Measurements from ENCODE around the gene USF3.

USF3 gene

DNA sequence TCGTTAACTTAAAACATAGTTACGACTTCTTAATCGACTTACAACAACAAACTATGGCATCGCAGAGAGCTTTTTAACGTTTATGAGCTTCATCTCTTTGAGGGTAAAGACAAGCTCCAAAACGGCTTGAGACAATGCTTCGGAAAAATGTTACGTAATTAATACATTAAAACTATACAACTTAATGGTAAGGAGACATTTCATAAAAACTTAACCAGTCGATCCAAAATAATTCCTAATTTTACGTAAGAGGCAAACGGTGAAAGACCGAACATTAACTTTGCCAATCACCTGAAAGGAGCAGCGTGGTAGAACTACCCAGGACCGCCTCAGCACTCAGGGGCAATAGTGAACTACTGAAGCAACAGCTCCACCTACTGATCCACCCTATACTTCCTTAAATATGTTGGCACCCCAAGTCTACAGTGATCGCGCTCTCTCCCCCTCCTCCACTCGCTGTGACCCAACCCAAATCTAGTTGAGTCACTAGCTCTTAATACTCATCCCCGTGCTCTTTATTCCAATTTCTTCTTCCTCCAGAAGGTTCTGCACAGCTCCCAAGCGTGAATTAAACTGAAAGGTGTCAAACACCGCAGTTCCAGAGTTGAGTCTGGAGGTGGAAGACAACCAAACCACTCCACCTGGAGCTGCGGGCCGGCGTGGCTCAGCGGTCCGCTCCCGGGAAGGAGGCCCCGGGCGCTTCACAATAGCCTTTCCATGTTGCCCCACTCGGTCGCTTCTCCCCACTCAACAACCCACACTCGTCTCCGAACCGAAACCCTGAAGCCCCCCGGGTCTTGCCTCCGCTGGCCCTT, 48.7 kb upstream of the USF3 start:
- Histone ChIP-seq H3K9me3 (ENCODE audit: insufficient read depth, low read length) (no peaks in the 10 kb centered on the region), H3K9ac (ENCODE audit: low read length) (peak overlapping the region; percentile 99), H2AFZ (ENCODE audit: low read depth, low read length, severe bottlenecking) (peak overlapping the region; percentile 74), H3K9me2 (replicated peaks; ENCODE audit: insufficient read depth, low read length) (no peaks in the 10 kb centered on the region), H3K4me3 (ENCODE audit: insufficient read depth, low read length, poor library complexity, severe bottlenecking) (peak overlapping the region; percentile 97), H3K27ac (ENCODE audit: low read depth, low read length) (peak overlapping the region; percentile 93), H3K4me2 (ENCODE audit: low read depth, low read length, poor library complexity, severe bottlenecking) (peak overlapping the region; percentile 92), H3F3A (ENCODE audit: insufficient read depth) (peaks cover 36% of the 10 kb centered on the region), H3K27me3 (ENCODE audit: low read length) (no peaks in the 10 kb centered on the region), H3K79me2 (ENCODE audit: insufficient read depth, low read length) (peaks cover 89% of the 10 kb centered on the region), H4K20me1 (ENCODE audit: low read depth, low read length) (peaks cover 39% of the 10 kb centered on the region), H3K36me3 (ENCODE audit: low read length) (peaks cover 10% of the 10 kb centered on the region)
- TF ChIP-seq, protein P1, sequence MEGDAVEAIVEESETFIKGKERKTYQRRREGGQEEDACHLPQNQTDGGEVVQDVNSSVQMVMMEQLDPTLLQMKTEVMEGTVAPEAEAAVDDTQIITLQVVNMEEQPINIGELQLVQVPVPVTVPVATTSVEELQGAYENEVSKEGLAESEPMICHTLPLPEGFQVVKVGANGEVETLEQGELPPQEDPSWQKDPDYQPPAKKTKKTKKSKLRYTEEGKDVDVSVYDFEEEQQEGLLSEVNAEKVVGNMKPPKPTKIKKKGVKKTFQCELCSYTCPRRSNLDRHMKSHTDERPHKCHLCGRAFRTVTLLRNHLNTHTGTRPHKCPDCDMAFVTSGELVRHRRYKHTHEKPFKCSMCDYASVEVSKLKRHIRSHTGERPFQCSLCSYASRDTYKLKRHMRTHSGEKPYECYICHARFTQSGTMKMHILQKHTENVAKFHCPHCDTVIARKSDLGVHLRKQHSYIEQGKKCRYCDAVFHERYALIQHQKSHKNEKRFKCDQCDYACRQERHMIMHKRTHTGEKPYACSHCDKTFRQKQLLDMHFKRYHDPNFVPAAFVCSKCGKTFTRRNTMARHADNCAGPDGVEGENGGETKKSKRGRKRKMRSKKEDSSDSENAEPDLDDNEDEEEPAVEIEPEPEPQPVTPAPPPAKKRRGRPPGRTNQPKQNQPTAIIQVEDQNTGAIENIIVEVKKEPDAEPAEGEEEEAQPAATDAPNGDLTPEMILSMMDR (IDR thresholded peaks at IDR 0.05; ENCODE audit: insufficient read depth, low read length, poor library complexity, severe bottlenecking): peak; percentile 32
- TF ChIP-seq EZH2phosphoT487 (conservative IDR thresholded peaks at IDR 0.05; ENCODE audit: low read length): no peak

DNA sequence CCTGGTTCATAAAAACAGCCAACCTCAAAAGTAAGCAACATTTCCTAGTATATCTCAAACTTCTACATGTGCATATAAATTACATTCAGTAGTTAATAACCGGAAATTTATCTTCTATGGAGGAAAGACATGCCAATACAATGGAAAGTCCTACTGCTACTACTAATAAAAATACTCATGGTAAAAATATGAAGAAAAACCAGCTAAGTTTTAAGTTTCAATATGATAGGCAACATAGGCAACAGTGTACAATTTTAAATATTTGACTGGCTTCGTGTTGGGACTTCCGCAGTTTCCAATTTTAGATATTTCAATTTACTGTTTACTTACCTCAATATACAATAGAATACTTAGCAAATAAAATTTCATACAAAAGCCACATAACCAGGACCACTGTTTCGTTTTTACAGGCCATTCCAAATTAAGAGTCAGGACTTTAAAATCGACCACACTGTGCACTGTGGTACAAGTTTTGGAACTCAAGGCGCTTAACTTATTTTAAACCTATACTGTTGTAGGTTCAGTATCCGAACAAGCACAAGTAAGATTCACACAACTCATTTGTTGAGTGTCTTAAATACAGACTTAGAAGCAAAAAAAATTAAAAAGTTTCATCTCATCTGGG, 46.7 kb upstream of the USF3 start:
- peak overlapping the region; percentile 99 for H3K9ac ChIP-seq (ENCODE audit: low read length)
- peaks cover 10% of the 10 kb centered on the region for H3K36me3 ChIP-seq (ENCODE audit: low read length)
- H3F3A ChIP-seq (ENCODE audit: insufficient read depth): peaks cover 43% of the 10 kb centered on the region
- H4K20me1 ChIP-seq (ENCODE audit: low read depth, low read length): peaks cover 53% of the 10 kb centered on the region
- no peaks in the 10 kb centered on the region for H3K27me3 ChIP-seq (ENCODE audit: low read length)
- H3K4me2 ChIP-seq (ENCODE audit: low read depth, low read length, poor library complexity, severe bottlenecking): peak overlapping the region; percentile 92
- H3K27ac ChIP-seq (ENCODE audit: low read depth, low read length): peak overlapping the region; percentile 24; the same call in 1 of the 2 replicates
- H3K79me2 ChIP-seq (ENCODE audit: insufficient read depth, low read length): peaks cover 89% of the 10 kb centered on the region
- TF ChIP-seq, protein P1 (IDR thresholded peaks at IDR 0.05; ENCODE audit: insufficient read depth, low read length, poor library complexity, severe bottlenecking): no peak
- no peak for TF ChIP-seq EZH2phosphoT487 (conservative IDR thresholded peaks at IDR 0.05; ENCODE audit: low read length)
- no peaks in the 10 kb centered on the region for H3K9me3 ChIP-seq (ENCODE audit: insufficient read depth, low read length)
- H3K4me3 ChIP-seq (ENCODE audit: insufficient read depth, low read length, poor library complexity, severe bottlenecking): peak overlapping the region; percentile 97
- H2AFZ ChIP-seq (ENCODE audit: low read depth, low read length, severe bottlenecking): no peak overlapping the region
- H3K9me2 ChIP-seq (replicated peaks; ENCODE audit: insufficient read depth, low read length): no peaks in the 10 kb centered on the region

GRCh38 chr3:113741620-113742019, 45.2 kb upstream of the USF3 start:
- no peak overlapping the region for H2AFZ ChIP-seq (ENCODE audit: low read depth, low read length, severe bottlenecking)
- H3K79me2 ChIP-seq (ENCODE audit: insufficient read depth, low read length): peaks cover 93% of the 10 kb centered on the region
- H3K27ac ChIP-seq (ENCODE audit: low read depth, low read length): 0 out of 2 replicates have a peak overlapping the region, but pooled peaks have one; percentile 9
- peaks cover 58% of the 10 kb centered on the region for H3F3A ChIP-seq (ENCODE audit: insufficient read depth)
- H3K4me2 ChIP-seq (ENCODE audit: low read depth, low read length, poor library complexity, severe bottlenecking): peak overlapping the region; percentile 92
- H3K4me3 ChIP-seq (ENCODE audit: insufficient read depth, low read length, poor library complexity, severe bottlenecking): no peak overlapping the region
- H3K9ac ChIP-seq (ENCODE audit: low read length): no peak overlapping the region
- peaks cover 10% of the 10 kb centered on the region for H3K36me3 ChIP-seq (ENCODE audit: low read length)
- no peaks in the 10 kb centered on the region for H3K9me2 ChIP-seq (replicated peaks; ENCODE audit: insufficient read depth, low read length)
- no peaks in the 10 kb centered on the region for H3K9me3 ChIP-seq (ENCODE audit: insufficient read depth, low read length)
- H4K20me1 ChIP-seq (ENCODE audit: low read depth, low read length): peaks cover 57% of the 10 kb centered on the region
- TF ChIP-seq, protein P1 (IDR thresholded peaks at IDR 0.05; ENCODE audit: insufficient read depth, low read length, poor library complexity, severe bottlenecking): no peak
- no peak for TF ChIP-seq EZH2phosphoT487 (conservative IDR thresholded peaks at IDR 0.05; ENCODE audit: low read length)
- no peaks in the 10 kb centered on the region for H3K27me3 ChIP-seq (ENCODE audit: low read length)

Data from SU-DHL-6 (cell line).